Suppressor macrophage treated with lipopolysaccharide for 4 hours (primary cell): ENCODE data around the gene MDGA2.
"Not testable (repeated sequence)": the region's sequence is repeated elsewhere in the genome, so short reads cannot be mapped to it uniquely, and the experiment has no call there.

Experiments
- DNase-seq: peaks from one replicate; pipeline ENCODE4 v3.0.0-alpha.2; 2020

The MDGA2 gene

DNA sequence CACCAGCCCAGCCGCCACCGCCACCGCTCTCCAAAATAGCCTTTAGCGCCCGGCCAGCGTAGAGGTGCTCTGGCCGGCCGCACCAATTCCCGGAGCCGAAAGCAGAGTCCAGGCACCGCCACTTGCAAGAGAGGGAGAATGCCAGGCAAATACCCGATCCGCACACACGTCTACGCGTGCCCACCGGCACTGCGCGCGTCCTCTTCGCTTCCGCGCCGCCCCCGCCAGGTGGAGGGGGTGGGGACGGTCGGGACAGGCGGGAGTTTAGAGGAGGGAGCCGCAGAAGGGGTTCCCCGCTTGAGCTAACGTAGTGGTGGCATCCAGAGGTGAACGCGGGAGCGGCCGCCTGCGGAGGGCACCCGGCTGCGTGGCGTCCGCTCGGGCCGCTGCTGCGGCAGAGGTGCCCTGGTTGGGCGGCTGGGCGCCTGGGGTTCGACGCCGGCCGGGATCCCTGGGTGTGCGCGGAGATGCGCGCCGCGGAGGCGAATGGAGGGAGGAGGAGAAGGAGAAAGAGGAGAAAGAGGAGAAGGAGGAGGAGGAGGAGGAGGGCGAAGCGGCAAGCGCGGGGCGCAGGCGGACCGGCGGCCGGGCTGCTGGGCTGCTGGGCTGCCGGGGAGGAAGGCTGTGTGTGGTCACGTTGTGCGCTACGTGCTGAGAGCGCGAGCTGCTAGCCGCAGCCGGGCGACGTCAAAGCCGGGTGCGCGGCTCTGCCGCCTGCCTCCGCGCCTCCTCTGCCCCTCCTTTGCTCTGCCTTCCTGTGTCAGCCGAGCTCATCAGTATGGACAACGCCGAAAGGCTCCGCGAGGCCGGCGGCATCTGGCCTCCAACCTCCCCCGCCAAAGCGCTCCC is at the start of gene MDGA2:
Gene MDGA2, minus strand, starts transcription at position 140 of the 849 bp plus-strand sequence.
- no peak for DNase-seq

DNA sequence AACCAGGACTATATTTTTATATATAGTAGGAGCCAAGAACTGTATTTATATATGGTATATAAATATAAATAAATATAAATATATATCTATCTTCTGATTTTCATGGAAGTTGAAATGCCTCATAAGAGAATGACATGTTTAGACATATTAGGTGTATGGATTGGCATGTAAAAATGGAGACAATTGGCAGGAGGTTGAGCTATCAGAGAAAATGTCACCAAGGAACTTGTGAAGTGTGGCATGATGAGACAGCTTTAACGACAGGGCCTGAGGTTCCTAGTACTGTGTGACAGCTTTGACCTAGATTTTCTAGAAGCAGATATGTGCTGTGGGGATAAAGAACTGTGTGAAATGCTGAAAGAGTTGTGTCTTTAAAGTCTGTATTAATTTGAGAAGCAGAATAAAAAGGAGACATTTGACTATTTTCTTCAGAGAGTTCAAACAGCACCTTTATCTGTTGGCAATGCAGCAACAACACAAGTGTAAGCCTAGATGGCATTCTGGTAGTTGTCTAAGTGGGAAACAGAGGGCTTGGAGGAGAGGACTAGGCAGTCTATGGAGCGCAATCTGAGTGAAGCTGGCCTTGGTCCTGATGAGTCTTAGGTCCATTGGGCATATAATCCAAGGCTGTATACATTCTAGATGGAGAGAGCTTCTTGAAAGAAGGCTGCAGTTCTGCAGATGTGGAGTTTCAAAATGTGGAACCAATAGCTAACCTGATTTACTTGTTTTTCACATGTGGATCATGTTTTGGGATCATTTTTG is 47.7 kb upstream of the MDGA2 start:
- DNase-seq: no peak

DNA sequence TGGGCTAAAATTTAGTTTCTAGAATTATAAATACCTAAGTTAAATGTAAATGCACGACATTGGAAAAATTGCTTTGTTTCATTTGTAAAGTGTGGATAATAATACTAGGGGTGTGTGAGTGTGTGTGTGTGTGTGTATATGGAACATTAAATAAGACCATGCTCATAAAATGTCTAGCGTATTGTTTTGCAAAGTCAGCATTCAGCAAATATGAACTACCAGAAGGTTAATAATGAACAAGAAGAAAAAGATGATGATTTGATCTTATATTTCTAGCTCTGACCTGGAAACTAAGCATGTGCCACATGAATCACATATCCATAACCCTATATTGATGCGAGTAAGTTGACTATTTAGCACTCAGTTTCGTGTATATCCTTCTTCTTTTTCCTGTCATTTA is 44.9 kb upstream of the MDGA2 start:
- no peak for DNase-seq

DNA sequence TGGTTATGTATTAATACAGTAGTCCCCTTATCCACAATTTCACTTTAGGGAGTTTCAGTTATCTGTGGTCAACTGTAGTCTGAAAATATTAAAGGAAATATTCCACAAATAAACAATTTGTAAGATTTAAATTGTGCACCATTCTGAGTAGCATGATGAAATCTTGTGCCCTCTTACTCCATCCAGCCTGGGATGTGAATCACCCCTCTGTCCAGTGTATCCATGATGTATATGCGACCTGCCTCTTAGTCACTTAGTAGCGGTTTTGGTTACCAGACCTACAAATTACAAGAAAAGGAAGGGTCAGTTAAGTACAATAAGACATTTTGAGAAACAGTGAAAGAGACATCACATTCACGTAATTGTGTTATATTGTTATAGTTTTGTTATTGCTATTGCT is 39.9 kb upstream of the MDGA2 start:
- DNase-seq: peak; percentile 11

DNA sequence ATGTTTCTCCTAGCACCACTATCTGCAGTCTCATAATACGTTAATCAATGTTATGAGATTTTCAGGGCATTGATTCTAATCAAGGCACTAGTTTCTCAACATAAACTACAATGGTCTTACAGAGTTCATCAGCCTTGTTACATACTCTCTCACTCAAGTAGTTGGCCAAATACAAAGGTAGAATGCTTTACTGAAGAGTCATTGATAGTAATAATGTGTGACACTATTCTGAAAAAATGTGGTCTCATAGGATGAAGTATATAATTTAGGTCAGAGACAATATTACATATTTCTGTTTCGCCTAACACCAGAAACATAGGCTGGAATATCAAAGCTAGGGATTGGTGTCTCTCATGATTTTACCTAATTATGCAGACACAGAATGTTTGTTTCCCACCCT is 35.2 kb upstream of the MDGA2 start:
- no peak for DNase-seq

DNA sequence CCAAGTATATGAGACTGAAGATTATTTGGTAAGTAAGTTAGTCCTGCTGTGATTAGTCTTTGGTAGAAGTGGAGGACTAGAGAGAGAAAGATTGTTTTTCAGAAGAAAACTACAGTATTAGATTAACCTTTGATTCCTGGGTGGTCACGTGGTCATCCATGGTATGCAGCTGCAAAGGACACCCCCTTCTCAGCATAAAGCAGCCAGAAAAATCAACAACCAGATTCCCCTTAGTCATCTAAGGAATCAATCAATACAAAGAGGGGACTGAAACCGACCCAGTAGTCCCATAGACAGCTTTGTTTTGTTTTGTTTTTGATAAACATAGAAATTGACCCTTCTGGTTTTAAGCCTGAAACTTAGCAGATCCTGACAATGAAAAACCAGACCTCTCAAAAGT is 30.3 kb upstream of the MDGA2 start:
- DNase-seq: no peak

DNA sequence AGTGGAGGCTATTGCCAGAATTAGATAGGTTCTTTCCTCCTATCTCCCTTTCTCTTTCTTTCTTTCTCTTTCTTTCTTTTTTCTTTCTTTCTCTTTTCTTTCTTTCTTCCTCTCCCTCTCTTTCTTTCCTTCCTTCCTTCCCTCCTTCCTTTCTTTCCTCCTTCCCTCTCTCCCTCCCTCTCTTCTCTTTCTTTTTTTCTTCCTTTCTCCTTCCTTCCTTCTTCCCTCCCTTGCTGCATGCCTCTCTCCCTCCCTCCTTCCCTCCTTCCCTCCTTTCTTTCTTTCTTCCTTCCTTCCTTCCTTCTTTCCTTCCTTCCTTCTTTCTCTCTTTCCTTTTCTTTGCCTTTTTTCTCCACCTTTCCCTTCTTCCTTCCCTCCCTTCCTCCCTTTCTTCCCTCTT is 16.4 kb upstream of the MDGA2 start:
- DNase-seq: no peak

DNA sequence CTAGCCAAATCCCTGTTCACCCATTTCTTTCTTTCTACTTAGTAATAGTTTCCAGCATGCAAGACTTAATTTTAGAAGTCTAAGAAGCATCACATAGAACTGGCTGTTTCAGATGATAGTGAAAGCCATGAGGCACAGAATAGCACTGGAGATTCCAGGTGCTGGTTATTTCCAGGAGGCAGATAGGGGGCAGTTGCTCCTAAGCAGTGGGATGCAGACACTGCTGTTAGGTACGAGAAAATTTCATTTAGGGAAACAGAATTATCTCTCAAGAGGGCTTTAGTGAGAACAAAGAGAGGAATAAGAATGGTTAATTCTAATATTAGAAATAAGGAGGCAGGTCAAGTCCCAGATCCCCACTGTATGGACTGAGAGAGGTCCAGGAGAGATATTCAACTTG is 3.6 kb upstream of the MDGA2 start:
- DNase-seq: no peak

DNA sequence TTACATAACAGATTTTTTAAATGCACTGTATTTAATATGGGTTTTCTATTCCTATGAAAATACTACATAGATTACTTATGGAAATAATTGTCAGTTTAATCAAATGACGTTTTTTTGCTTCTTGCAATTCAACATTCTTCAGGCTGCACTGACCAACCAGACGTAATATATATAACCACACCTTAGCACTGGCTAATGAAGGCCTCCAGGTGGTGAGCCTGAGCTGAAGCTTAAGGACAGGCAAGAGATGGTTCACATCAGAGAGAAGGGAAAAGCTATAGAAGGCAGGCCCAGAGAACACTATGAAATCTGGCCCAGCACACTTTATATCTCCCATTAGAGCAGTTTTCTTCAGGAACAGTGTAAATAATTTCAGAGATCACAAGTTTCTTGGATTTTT is 2.8 kb upstream of the MDGA2 start:
- DNase-seq: no peak

DNA sequence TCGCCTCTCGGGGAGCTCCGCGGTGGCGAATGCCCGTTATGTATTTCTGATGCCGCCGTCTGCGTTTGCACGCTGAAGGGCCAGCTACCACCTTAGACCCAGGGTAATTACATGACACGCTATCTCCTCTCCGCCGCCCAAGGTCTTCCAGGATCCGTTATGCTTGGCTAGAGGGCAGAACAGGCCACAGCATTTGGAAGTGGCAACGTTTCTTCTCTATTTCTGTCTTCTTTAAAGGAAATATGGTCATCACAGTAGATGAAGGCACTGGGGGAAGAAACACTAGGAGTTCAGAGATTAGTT is 861 bp upstream of the MDGA2 start:
- no peak for DNase-seq

DNA sequence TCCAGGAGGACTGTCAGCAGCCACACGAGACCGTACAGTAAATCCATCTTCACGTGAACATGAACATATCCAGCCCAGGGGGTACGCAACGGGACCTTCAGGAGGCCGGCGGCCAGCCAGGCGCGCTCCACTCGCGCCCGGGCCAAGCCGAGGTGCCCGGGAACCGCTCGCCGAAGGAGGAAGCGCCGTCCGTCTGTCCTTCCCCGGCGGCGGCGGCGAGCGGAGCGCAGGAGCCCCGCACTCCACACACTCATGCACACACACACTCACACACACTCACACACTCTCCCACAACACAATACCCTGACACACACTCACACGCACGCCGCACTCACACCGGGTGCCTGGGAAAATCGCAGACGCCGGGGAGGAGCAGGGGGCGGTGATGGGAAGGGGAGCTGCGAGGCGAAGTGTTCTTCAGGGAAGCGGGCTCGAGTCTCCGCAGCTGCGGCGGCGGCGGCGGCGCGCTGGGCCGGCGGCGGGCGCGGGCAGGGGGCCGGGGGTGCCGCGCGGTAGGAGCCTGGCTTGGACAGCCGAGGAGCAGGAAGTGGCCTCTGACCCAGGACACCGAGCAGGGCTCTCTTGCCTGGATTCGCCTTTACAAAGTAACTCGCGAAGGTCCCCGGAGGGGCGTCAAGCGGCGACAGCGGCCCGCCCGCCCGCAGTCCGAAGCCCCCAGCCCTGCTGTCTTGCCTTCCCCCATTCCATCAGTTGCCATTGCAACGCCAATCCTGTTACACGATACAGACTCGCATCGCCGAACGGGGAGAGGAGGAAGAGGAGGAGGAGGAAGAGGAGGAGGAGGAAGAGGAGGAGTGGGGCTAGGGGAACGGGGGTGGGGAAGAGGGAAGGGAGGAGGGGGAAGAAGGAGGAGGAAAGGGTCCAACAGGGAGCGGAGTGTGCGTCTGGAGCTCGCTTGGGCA is 601 bp downstream of the MDGA2 start:
- DNase-seq: no peak

DNA sequence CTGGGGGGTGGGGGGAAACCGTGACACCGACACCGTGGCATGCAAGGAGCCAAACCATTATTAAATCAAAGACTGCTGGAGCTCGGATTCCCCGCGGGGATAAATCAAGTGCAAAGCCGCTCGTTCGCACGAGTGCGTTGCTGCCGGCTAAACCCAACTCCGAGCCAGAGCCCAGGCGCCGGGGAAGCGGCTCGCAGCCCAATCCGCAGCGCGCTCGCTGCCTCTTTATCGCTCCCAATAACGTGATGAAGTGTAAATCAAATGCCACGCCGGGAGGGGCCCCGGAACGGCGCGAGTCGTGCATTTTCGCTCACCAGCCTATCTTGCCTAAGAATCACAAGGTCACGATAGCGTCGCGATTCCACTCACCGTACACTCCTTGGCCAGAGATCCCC is 1.3 kb downstream of the MDGA2 start:
- DNase-seq: no peak

DNA sequence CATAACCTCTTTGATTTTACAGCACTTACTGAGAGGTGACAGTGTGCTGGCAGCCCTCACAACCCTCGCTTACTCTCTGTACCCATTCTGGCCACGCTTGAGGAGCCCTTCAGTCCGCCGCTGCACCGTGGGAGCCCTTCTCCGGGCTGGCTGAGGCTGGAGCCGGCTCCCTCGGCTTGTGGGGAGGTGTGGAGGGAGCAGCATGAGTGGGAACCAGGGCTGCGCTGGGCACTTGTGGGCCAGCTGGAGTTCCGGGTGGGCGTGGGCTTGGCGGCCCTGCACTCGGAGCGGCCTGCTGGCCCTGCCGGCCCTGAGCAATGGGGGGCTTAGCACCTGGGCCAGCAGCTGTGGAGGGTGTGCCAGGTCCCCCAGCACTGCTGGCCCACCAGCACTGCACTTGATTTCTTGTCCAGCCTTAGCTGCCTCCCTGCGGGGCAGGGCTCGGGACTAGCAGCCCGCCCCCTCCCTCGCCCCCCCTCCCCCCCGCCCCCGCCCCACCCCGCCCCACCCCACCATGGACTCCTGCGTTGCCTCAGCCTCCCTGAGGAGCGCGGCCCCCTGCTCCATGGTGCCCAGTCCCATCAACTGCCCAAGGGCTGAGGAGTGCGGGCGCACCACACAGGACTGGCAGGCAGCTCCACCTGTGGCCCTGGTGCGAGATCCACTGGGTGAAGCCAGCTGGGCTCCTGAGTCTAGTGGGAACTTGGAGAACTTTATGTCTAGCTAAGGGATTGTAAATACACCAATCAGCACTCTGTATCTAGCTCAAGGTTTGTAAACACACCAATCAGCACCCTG is 9.9 kb downstream of the MDGA2 start:
- no peak for DNase-seq

DNA sequence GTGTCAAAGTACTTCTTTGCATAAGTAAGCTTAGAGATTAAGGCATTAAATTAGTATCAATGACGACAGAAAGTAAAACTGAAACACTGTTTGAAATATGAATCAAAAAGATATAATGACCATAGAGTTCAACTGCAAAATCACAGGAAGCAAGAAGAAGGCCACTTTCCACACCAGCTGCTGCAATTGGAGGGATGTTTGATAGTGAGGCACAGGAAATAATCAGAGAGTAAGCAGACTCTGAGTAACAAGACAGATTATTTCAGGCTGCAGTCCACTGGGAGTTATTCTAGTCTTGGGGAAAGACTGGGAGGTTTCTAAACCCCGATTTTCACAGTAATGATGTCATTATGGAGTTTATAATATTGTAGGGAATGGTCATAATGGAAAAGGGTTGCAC is 12.9 kb downstream of the MDGA2 start:
- DNase-seq: no peak

DNA sequence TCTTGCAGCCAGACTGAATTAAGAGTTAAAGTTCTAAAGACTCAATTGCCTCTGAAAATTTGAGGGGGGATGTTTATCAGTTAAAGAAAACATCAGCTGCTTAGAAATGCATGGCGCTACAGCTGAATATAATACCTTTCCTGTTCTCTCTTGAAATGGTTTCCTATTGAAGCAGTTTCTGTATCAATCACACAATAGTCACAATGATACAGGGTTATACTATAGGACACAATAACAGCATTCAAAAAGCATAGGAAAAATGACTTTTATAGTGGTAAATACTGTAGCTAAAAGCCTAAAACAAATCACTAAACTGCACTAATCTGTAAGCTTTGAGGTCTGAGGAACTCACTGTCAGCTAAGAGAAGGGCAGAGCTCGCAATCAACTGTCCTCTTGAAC is 15.2 kb downstream of the MDGA2 start:
- DNase-seq: no peak

DNA sequence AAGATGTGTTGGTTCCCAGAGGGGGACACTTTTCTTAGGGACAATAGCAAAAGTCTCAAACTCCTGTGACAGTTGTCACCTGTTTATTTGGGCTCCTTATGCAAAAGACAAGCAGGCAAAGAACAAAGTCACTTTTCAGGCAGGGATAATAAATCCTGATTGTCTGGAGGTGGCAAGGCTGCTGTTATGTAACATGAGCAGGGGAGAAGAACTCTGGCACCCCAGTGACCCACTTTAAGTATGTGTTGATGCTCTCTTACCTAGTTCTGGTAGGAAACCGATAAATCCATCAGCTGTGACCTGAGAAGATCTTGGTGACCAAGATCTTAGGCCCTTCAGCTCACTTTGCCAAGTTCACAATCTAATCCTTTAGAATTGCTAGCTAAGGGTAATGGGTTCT is 17.4 kb downstream of the MDGA2 start:
- DNase-seq: no peak

DNA sequence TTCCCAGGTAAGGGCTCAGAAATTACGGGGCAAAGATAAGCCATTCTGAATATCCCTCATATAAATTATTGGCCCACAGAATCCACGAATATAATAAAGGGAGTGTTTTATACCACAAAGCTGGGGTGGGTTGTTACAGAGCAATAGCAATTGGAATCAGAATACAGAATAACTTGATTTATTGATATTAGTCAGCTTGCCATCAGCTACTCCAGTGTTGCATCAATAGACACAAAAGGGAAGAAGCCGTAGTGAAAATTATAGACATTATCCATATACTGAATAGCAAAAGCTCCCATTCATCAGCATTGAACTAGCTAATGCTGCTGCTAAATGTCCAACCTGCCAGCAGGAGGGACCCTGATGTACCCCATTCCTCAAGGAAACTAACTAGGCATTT is 18.3 kb downstream of the MDGA2 start:
- DNase-seq: no peak

DNA sequence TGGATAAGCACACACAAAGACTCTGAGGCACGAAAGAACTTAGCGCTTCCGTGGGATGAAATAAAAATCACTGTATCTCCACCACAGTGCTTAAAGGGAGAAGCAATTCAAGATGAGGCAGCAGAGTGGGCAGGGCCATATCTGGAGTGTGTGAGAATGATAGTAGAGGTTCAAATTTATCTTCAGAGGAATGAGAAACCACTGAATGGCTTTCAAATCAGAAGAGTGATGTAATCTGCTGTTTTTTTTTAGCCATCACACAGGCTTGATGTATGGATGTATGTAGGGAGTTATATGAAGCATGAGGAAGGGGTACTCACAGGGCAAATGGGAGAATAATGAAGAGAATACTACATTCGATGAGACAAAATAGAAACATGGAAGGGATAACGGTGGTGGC is 24.1 kb downstream of the MDGA2 start:
- DNase-seq: no peak

DNA sequence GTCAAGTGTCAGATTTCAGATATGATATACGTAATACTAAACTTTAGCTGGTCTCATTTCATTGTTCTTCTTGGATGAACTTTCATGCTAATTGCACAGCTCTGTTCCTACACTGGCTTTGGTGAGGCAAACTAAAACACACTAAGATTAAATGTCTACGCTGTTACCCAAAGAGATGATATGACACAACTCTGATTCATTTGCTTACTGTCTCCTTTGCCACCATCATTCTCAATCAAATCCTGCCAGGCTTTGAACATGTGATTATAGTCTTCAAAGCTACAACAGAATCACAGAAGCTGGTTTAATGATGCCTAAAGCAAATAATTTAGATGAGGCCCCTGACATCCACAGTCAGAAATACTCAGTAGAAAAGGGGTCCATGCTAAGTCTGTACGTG is 37.7 kb downstream of the MDGA2 start:
- no peak for DNase-seq

DNA sequence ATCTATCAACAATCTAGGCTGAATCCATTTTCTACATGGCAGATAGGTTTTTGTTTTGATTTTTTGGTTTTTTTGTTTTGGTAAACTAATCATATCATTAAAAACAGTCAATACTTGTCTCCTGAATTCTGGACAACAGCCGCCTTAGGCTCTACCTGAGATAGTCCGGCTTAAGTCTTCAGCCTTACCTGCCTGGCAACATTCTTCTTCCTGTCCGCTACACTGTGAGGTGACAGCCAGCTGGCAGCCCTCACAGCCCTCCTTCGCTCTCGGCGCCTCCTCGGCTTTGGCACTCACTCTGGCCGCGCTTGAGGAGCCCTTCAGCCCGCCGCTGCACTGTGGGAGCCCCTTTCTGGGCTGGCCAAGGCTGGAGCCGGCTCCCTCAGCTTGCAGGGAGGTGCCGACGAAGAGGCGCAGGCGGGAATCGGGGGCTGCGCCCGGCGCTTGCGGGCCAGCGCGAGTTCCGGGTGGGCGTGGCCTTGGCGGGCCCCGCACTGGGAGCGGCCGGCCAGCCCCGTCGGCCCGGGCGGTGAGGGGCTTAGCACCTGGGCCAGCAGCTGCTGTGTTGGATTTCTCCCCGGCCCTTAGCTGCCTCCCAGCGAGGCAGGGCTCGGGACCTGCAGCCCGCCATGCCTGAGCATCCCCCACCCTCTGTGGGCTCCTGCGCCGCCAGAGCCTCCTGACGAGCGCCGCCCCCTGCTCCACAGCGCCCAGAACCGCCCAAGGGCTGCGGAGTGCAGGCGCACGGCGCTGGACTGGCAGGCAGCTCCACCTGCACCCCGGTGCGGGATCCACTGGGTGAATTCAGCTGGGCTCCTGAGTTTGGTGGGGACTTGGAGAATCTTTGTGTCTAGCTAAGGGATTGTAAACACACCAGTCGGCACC is 49.0 kb downstream of the MDGA2 start:
- DNase-seq: no peak

DNA sequence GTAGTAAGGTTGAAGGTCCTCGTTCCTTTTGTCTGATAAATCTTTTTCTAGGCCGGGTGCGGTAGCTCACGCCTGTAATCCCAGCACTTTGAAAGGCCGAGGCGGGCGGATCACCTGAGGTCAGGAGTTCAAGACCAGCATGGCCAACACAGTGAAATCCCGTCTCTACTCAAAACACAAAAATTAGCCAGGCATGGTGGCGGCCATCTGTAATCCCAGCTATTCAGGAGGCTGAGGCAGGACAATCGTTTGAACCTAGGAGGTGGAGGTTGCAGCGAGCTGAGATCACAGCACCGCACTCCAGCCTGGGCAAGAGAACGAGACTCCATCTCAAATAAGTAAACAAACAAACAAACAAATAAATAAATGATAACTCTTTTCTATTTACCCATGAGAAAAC is 51.3 kb downstream of the MDGA2 start:
- DNase-seq: not testable (repeated sequence)

DNA sequence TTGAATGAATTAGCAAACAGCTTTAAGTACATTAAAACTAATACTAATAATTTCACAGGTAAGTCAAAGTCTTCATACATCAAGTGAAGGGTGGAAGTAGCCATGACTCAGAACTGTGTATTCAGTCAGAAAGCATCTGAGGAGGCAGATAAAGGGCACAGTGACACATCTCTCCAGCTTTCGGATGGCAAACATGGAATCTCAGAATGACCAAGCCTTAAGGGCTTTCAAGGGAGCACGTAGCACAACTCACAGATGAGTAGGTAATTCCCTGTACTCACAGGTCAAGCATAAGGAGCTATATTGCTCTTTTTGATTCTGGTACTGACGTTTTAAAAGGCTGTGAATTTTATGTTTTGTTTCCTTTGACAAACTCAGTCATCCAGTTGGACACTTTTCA is 56.0 kb downstream of the MDGA2 start:
- no peak for DNase-seq
